Measurements from ENCODE around the gene NFE2L2.
"Not testable (repeated sequence)": the region's sequence is repeated elsewhere in the genome, so short reads cannot be mapped to it uniquely, and the experiment has no call there.

The NFE2L2 gene

GRCh38 chr2:177232098-177232704 lies 32.3 kb downstream of the NFE2L2 start:
- no peak for DNase-seq

- DNase-seq = no peak
These were observed 33.3 kb downstream of the NFE2L2 start for GRCh38 chr2:177231270-177231669.

- DNase-seq = no peak
These were observed 34.9 kb downstream of the NFE2L2 start for GRCh38 chr2:177229442-177230242.

- DNase-seq = no peak
These were observed 38.6 kb downstream of the NFE2L2 start for GRCh38 chr2:177225965-177226360.

GRCh38 chr2:177223436-177223835 lies 41.1 kb downstream of the NFE2L2 start:
- DNase-seq = peak in 1 of 2 donors; percentile 3

- no peak for DNase-seq
These were observed 42.6 kb downstream of the NFE2L2 start for GRCh38 chr2:177221970-177222369.

- peak in 1 of 2 donors; percentile 1 for DNase-seq
These were observed 43.0 kb downstream of the NFE2L2 start for GRCh38 chr2:177221534-177221933.

GRCh38 chr2:177219787-177220186 lies 44.7 kb downstream of the NFE2L2 start:
- not testable (repeated sequence) for DNase-seq

GRCh38 chr2:177217247-177217843 lies 47.2 kb downstream of the NFE2L2 start:
- no peak for DNase-seq

- peak; percentile 92 to 93 for DNase-seq
These were observed 51.4 kb downstream of the NFE2L2 start for GRCh38 chr2:177212891-177213856.

GRCh38 chr2:177212106-177212890 lies 52.2 kb downstream of the NFE2L2 start, which contains the start of gene HNRNPA3:
HNRNPA3 (plus strand) TSS chr2:177212794; CDS start chr2:177212800, 6 bp downstream.
- peak; percentile 99 to 100 for DNase-seq

GRCh38 chr2:177211576-177212105 lies 52.9 kb downstream of the NFE2L2 start:
- peak in 1 of 2 donors; percentile 34 for DNase-seq

GRCh38 chr2:177211169-177211568 lies 53.4 kb downstream of the NFE2L2 start:
- no peak for DNase-seq

- DNase-seq = no peak
These were observed 57.4 kb downstream of the NFE2L2 start for GRCh38 chr2:177207101-177207500.

GRCh38 chr2:177204417-177204816 lies 60.1 kb downstream of the NFE2L2 start:
- DNase-seq = no peak

- DNase-seq = no peak
These were observed 62.6 kb downstream of the NFE2L2 start for GRCh38 chr2:177201919-177202346.

- not testable (repeated sequence) for DNase-seq
These were observed 64.1 kb downstream of the NFE2L2 start for GRCh38 chr2:177200419-177200818.

GRCh38 chr2:177195194-177195593 lies 69.3 kb downstream of the NFE2L2 start:
- DNase-seq = no peak

GRCh38 chr2:177193240-177193639 lies 71.3 kb downstream of the NFE2L2 start:
- DNase-seq = peak in 1 of 2 donors; percentile 10

- DNase-seq = no peak
These were observed 71.7 kb downstream of the NFE2L2 start for GRCh38 chr2:177192788-177193187.

- DNase-seq = no peak
These were observed 73.6 kb downstream of the NFE2L2 start for GRCh38 chr2:177190941-177191340.

Data from CD4-positive, alpha-beta T cell treated with Interleukin-4 for 1 hour (primary cell).